EH (cell line): Measurements from ENCODE around the gene TNS1.
"Not testable (repeated sequence)": the region's sequence is repeated elsewhere in the genome, so short reads cannot be mapped to it uniquely, and the experiment has no call there.

Experiments used
- DNase-seq: peaks from one replicate; pipeline ENCODE4 v3.0.0-alpha.2; 2015; ENCODE audit warnings: low read depth

The TNS1 gene

DNA sequence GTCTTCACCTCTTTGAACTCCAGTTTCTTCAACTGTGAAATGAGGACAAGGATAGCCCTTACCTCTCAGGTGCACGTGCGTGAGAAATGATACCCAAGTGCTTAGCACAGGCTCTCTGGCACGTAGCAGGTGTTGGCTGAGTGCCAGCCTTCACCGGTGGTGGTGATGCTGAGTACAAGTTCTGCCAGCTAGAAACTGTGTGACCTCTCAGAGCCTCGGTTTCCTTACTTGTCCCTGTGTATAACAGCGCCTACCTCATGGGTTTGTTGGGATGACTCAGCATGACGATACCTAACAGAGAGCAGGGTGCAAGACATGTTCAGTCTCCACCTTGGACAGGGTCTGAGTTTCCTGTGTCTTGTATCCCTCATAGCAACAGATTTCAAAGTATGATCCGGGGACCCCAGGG lies 205.1 kb downstream of the TNS1 start:
- DNase-seq = peak; percentile 23

DNA sequence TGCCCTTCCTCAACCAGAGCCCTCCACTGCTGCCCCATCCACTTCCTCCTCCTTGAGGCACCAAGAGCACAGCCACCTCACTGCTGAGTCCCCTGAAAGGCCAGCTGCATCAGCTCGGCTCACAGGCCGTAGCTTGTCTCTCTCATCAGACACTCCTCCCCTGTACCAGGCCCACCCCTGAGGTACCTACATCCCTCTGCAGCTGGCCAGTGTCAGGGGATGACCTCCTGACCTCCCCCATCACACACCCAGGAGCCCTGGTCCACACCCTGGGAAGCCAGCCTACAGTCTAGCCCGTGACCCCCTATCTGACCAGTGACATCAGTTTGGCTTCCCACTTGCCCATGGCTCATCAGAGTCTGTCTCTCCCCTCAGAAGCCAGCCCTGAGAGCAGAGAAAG lies 205.6 kb downstream of the TNS1 start:
- DNase-seq = no peak

- peak; percentile 60 for DNase-seq
Observed at GRCh38 chr2:217795706-217796465, 206.9 kb downstream of the TNS1 start.

DNA sequence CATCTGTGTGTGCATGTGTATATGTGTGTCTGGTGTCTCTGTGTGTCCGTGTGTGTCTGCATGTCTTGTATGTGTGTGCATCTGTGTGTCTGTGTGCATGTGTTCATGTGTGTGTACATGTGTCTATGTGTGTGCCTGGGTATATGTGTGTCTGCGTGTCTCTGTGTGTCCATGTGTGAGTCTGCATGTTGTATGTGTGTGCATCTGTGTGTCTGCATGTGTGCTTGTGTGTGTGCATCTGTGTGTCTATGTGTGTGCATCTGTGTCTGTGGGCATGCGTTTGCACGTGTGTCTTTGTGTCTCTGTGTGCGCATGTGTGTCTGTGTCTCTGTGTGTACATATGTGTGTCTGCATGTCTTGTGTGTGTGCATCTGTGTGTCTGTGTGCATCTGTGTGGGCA lies 207.7 kb downstream of the TNS1 start:
- peak; percentile 18 for DNase-seq

- DNase-seq = peak; percentile 30
Observed at GRCh38 chr2:217794133-217794986, 208.4 kb downstream of the TNS1 start.

- no peak for DNase-seq
Observed at GRCh38 chr2:217793566-217794132, 209.1 kb downstream of the TNS1 start.

DNA sequence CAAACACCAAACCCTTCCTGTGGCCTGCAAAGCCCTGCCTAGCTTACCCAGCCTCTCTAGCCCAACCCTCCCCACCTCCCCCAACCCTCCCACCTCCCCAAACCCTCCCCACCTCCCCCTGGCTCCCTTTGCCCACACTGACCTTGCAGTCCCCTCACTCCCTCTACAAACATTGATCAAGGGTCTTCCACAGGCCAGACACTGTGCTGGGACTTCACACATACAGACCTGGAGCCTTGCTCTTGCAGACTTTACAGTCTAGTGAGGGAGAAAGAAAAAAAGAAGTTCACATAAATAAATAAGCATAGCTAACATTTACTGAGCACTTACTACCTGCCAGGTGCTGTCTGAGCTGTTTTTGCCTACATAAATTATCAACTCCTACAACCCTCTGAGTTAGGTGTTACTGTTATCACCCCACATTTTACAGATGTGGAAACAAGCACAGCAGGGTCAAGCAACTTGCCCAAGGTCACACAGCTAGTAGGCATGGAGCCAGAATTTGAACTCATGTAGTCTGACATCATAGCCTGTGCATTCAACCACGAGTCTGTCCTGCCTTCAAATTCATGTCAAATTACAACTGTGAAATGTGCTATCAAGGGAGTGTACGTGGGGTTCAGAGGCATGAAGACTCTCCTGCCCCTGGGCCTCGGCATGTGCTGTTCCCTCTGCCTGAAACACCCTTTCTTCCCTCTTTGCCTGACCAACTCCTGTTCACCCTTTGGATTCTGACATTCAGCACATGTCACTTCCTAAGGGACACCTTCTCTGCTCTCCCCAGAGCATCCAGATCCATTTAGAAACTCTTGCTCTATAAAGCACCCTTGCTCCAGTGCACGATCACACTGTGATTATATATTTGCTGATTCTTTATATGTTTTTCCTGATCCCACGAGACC lies 209.9 kb downstream of the TNS1 start:
- peak; percentile 35 for DNase-seq

- no peak for DNase-seq
Observed at GRCh38 chr2:217791551-217791950, 211.2 kb downstream of the TNS1 start.

DNA sequence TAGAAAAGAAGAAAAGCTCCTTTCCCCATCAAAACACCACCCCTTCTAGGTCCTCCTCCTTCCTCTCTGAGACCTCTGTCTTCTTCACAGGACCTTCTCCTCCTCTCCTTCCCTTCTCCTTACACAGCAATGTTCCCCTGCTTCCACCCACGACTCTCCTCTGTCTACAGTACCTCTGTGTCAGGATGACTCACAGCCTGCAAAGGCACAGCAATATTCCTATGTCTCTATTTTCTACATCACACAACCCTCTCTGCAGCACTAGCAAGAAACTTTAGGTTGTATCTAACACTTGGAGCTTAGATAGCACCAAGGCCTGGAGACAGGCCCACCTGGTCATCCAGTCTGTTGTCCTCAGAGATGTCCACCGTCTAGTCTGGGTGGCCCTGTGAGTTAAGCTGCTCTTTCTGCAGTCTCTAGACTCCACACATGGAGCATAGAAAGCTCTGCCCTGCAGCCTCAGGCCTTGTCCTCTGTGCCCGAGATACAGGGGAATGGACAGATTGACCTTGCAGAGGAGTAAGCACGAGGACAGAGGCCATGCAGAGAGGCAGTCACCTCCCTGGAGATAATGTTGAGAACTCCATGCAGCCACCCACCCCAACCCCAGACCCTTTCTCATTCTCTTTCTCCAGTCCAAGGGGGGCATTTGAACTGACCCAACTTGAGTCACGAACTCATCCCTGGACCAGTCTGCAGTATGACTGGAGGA lies 212.0 kb downstream of the TNS1 start:
- DNase-seq = peak; percentile 72

DNA sequence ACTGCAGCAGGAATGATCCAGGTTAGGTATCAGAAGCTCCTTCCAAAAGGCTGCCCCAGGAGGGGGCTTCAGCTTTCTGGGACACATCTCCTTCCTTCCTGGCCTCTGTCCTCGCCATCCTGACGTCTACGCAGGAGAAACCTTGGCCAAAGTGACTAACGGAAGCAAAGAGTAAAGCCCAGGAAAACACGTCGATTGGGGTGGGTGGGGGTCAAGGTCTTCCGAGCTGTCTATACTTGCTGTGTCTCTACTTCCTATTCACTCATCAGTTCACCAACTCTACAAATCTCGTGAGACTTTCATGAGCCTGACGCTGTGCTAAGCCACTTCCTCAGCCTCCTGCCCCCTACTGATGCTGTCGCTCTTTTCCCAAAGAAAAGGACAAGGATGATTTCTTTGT lies 212.6 kb downstream of the TNS1 start:
- DNase-seq = no peak

- DNase-seq = no peak
Observed at GRCh38 chr2:217789736-217790181, 213.0 kb downstream of the TNS1 start.

DNA sequence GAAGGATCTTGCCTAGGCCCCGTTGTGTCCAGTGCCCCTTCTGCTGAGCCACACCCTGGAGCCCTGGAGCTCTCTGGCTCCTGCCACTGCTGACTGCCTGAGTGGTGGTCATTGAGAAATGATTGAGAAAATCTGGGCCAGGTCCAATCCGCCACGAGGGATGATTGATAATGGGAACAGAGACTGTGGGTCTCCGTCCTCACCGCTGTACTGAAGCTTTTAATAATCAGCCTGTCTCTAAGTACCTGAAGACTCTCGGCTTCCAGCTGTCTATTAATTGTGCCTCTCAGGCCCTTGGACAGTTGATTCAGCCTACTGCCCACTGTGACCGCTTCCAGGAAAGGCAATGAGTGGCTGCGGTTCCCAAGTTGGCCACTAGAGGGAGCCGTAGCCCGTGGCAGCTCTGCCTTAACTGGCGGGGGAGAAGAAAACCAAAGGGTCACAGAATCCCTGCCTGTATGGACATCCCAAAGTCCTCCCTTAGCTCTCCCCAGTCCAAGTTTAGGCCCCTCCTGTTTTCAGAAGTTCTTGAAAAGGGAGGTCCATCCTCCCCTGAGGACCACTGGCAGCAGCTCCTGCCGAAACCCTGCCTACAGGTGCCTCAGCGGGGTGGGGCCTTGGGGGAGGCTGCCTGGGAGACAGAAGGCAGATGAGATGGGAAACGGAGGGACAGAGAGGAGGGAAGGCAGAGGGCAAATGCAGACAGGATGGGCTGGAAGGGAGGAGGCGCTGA lies 213.6 kb downstream of the TNS1 start:
- DNase-seq = peak; percentile 73

DNA sequence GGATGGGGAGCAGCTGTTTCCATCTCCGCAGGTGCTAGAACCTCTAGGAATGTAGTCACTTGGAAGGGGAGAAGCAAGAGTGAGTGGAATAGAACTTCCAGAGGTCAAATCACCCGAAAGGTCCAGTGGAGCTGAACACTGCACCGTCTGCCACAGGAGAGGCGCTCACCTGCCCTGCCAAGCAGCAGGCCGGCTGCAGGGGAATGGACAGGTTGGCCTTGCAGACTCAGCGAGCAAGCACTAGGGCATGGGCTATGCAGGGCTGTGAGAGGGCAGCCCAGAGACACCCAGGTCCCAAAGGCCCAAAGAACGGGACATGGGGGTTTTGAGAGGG lies 214.2 kb downstream of the TNS1 start:
- no peak for DNase-seq

DNA sequence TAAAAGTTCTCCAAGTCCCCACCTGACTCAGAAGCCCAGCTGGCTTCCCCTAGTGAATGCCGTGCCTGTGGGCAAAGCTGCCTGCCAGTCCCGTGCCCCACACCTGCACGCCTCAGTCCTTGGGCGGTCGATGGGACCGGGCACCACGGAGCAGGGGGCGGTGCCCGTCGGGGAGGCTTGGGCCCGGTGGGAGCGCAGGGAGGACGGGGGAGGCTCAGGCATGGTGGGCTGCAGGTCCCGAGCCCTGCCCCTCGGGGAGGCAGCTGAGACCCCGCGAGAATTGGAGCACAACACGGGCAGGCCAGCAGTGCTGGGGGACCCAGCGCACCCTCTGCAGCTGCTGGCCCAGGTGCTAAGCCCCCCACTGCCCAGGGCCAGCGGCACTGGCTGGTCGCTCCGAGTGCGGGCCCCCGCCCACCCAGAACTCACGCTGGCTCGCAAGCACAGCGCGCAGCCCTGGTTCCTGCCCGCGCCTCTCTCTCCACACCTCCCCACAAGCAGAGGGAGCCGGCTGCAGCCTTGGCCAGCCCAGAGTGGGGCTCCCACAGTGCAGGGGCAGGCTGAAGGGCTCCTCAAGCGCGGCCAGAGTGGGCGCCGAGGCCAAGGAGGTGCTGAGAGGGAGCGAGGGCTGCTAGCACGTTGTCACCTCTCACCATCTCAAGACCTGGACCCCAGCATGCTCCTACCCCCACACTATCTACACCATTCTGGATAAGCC lies 215.5 kb downstream of the TNS1 start:
- no peak for DNase-seq

GRCh38 chr2:217786560-217786959 lies 216.2 kb downstream of the TNS1 start:
- DNase-seq = not testable (repeated sequence)

GRCh38 chr2:217785544-217786045 lies 217.2 kb downstream of the TNS1 start:
- peak; percentile 72 for DNase-seq

GRCh38 chr2:217784996-217785543 lies 217.7 kb downstream of the TNS1 start:
- DNase-seq = no peak

- no peak for DNase-seq
Observed at GRCh38 chr2:217783243-217783642, 219.6 kb downstream of the TNS1 start.

GRCh38 chr2:217777906-217778305 lies 224.9 kb downstream of the TNS1 start:
- no peak for DNase-seq
